Brain pericyte (primary cell): ENCODE results near the gene TSHZ3.

Experiments
- DNase-seq: peaks from one replicate; pipeline ENCODE4 v3.0.0-alpha.2; 2012; ENCODE audit warnings: low read depth, low spot score

Gene TSHZ3

DNA sequence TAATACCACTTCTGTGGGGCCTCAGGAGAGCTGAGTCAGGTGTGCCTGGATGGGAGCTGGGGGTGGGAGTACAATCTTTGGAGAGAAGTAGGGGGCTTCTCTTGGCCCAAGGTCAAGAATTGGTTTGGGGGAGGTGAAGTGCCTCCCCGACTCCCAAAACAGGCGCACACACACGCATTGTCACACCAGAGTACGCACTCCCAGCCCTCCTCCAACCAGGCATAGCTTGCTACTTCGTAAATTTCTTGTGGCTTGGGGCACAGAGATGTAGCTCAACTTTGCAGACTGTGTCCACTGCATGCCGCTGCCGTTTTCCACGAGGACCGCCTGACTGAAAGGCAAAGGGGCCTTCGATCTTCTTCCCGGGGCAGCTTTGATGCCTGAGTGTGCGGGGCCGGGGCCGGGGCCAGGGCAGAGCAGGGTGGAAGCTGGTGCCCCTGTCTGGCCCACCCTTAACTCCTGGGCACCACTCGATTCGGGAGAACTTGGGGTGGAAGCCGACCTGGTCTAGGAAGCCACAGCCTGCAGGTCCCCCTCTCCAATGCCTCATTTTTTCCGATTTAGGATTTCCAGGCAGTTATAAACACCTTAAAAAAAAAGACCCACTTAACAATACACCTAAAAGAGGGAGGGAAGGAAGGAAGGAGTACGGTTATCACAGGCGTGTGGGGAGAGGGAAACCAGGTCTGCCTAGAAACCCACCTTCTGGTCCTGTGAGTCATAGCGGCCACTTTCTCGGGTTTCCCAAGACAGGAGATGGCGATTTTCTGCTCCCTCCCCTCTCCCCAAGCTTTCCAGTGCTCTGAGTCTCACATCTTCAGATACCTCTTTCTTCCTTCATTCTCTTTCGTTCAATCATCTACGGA lies 5.8 kb upstream of the TSHZ3 start:
- no peak for DNase-seq

DNA sequence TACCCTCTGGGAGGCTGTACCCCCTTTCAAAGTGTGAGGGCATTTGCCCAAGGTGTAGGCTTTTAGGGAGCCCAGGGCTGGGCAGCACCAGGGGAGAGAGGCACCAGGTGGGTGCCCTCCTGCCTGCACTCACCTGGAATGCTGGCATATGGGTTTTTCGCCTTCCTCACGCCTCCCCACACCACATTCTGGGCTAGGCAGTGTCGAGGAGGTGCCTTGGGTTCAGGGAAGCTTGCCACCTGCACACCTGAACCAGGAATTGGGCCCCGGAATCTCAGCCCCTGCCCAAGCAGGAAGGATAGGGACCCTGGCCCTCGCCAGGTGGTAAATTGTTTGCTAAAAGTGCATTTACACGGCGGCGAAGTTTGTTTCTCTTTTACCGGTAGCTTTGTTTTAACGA lies 5.1 kb upstream of the TSHZ3 start:
- DNase-seq, result no peak

DNA sequence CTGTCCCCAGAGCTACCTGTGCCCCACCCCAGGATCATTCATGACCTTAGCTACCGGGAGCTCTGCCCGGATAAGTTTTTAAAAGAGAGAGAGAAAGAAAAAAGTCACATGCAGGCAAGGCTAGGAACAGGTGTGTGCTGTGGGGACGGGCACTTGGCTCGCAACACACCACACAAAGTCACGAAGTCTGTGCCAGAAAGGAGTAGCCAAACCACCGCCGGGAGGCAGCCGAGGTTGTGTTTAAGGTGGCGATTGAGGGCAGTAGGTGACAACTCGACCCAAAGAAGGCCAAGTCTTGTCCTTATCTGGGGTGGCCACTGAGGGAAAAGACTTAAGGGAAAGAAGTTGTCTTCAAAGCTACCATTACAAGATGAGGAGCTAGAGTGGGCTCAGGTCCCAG lies 4.6 kb upstream of the TSHZ3 start:
- DNase-seq, result no peak

DNA sequence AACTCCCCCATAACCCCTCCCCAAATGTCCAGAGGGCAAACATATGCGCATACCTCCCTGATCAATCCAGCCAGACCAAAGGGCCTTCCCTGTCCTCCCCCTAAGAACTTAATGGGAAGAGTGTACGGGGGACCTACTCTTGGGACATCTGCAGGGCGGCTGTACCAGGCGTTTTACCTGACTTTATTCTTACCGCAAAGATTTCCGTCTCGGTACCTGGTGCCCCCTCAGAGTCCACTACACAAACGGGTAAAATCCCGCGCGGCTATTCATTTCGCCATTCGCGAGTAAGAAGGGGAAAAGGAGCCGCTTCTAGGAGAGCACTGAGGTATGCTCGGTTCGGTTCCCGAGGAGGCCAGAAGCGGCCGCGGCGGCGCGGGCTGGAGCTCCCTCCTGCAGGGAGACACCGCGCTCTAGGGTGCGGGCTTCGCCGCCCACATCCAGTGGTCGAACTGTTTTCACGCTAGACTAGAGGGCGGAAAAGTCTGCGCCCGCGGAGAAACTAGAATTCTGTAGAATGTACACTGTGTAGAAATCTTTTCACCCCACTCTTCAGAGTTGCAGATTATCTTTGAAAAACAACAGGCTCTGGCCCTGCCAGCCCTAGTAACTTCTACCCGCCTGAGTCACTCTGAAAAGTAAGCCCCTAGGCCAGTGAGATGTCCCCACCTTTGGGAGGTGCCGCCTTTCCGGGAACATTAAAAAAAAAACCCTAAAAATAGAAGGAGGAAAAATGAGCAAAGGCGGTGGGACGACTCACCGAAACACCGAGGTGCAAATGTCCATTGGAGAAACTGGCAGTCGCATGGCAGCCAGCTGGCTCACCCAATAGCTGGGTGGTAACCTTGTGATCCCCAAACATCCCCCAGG lies 3.8 kb upstream of the TSHZ3 start:
- DNase-seq, result no peak

DNA sequence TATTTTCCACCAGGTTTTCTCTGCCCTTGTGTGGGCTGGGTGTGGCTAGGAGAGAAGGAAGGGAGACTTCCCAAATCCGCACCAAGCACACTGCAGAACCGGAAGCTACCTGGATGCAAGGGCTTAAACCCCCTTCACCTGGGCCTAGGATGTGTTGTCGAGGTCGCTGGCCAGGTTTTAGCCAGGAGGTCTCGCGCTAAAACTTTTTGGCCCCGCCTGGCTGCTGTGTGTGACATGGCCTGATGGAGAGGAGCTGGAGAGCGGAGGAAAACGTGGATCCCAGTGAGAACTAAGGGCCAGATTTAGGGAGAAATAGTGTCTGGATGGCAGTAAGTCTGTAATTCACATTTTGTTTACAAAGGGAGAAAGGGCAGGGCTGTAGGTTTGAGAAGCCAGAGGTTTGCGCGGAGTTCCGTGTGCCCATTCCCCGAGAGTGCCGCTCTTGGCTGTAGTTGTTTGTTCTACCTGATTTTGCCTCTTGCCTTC lies 3.1 kb upstream of the TSHZ3 start:
- no peak for DNase-seq

DNA sequence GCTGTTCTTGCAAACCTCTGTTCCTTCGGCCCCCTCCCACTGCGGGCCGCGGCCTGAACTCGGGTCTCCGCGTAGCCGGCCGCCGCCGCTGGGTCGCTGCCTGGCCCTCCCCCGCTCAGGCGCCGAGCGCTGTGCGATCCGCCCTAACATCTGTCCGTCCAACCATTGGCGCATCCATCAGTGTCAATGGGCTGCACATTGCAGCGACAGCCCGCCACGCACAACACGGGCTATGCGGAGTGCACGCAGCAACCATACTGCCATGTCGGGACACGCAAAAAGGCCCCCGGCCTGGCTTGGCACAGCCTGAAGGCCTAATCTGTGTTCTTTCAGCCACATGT lies 2.6 kb upstream of the TSHZ3 start:
- no peak for DNase-seq

DNA sequence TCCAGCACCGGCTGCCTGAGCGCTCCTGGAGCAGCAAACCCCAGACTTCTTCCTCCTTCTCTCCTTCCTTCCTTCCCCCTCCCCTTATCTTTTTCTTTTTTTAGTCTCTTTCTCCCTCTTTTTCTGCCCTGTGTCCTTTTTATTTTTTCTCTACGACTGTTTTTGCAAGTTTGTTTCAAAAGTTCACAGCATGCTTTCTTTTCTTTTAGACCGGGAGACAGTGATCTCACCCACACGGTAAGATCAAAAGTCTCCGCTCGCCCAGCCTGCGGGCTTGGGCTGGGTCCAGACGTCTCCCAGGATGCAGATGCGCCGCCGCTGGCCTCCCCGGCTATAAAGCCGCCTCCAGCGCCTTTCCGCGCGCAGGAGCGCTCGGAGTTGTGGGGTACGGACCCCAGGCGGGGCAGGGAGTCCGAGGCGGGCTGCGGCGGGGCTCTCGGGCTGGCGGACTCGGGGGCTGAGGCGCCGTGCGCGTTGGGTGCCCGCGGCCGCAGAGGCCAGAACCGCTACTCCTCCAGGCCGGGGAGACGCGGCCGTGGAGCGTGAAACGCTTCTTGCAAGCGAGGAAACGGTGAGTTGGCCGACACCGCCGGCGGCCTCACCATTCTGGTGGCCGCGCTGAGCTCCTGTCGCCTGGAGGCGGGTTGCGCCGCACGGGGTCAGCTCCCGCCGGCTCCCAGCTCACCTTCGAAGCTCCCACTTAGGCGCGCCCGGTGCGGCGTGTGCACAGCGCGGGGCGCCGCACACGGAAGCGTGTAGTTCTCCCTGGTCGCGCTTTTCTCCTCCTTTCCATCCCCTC lies 2.0 kb upstream of the TSHZ3 start:
- no peak for DNase-seq

DNA sequence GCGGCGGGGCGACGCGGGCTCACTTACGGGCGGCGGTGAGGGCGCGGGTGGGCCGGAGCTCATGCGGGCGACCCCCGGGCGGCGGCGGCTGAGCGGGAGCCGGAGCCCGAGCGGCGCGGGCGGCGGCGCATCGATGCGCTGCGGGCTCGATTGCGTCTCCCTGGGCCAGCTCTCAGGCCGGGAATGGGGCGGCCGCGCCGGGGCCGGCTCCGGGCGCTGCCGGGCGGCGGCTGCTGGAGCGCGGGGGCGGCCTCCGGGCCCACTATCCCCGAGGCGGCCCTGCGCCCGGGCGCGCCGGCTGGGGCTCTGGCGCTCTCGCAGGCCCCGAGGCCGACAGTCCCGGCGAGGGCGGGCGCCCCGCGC lies 1.4 kb upstream of the TSHZ3 start:
- DNase-seq, result no peak

DNA sequence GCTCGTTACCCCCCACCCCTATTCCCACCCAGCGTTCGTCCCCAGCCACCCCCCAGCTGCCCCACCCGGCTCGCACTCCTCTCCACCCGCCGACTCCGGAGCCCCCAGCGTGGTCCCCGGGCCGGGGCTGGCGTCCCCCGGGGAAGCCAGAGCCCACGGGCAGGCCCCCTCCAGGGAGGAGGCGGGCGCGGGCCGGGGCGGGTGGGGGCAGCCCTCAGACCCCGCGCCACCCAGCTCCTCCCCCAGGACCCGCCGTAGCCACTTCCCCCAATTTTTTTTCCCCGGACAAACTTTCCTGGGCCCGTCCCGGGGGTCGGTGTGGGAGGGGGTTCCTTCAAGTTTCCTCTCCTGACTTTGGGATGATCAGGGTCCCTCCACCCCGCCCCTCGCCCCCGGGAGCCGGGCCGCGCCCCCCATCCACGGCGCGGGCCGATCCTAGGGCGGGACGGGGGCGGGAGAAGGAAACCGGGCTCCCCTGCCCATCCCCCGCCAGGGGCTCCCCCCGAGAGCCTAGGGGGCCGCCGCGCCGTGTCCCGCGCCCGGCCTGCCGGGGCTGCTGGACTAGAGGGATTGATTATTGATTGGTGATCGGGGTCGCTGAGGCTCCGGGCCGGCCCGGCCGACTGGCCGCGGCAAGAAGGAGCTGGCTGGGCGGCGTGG lies 927 bp upstream of the TSHZ3 start:
- no peak for DNase-seq

DNA sequence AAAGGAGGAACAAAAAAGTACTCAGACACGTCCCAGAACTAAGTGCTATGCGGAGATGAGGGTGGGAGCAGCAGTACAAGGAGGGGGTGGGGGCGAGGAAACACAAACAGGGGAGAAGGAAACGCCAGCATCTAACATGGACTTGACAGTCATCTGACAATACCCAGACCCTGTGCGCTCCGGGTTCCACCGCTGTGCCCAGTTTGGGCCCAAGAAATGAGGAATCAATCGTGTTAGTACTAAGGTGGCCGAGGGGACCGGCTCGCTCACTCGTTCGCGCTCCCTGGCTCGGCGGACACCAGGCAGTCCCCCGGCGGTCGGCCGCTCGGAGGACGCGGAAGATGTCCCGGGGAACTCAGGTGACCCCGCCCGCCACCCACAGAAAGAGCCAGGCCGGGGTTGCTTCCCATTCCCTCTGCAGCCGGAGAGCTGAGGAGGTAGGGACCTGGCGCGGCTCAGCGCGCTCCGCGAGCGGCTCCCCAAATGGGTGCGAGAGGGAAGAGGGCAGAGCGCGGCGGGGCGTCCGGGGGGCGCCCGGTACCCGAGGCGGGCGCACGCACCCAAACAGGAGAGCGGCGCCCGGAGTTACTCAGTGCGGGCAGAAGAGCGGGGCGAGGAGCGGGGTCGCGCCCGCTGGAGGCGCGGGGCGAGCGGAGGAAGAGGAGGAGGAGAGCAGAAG lies 616 bp downstream of the TSHZ3 start:
- DNase-seq, result no peak

DNA sequence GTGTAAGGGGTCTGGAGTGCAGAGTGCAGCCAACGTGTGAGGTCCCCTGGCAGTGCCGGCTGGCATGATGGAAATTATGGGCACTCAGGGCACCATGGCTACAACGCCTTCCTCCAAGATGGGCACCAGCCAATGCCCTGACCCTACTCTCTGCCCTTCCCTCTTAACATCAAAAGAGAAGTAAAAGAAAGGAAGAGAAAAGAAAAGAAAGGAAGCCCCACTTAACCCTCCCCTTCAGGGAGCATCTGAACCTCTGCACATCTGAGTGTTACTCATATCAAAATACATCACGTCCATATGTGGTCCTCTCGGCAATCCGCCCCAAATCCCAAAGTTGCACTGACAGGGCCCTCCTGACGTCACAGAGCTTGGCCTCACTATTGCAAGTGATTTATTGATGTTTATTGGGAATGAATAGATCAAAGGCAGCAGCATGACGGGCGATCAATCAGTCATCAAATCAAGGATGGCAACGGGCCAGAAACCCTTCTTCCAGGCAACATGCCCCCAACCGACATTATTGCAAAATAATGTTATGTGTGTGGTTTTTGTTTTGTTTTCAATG lies 1.3 kb downstream of the TSHZ3 start:
- DNase-seq, result no peak

DNA sequence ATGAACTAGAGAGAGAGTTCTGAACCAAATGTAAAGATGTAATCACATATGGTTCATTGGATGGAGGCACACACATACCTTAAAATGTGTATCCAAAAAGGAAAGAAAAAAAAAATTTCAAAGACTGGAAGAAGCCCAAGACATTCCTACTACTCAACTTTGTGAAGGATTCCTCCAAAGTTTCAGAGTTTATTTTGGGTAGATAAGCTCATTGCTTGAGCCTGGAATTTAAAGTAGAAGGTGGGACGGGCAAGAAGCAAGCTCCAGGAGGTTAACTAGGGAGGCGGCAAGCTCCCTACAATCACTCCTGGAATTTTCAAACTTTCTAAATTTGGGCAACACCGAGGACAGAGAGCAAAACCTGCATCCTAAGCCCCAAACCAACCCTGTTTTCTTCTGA lies 1.9 kb downstream of the TSHZ3 start:
- DNase-seq, result no peak

DNA sequence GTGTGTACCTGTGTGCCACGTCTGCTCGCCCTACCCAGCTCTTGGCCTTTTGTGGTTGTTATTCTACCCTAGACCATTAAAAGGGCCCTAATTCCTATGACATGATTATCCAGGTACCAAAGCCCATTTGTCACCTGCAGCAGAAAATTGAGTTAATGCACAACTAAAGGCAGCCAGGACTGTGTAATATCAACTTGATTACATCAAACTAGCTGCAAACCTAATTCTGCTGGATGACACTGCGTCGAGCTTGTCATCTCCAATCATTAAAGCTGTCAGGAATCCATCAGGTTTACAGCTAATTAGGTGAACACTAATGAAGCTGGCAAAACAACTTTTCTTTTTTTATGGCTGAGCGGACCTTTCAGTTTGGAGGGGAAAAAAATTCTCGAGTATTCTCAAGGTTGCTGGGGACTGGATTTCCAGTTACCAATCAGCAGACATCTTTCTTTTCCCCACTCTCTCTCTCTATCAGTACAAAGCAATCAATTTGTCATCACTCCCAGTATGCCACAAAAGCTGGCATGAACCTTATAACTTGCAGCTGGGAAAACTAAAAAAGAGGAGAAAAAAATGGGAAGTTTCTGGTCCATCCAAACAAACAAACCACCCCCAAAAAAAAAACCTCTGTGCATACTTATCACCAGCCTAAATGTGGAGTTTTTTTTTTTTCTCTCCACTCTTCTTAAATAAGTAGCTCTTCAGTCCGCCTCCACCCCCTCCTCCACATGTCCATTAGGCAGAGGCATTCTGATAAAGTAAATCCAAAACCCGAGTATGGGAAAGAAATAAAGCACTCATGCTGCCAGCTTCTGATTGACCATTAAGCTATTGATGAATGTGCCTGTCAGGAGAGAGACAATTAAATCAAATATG lies 2.8 kb downstream of the TSHZ3 start:
- DNase-seq, result no peak

DNA sequence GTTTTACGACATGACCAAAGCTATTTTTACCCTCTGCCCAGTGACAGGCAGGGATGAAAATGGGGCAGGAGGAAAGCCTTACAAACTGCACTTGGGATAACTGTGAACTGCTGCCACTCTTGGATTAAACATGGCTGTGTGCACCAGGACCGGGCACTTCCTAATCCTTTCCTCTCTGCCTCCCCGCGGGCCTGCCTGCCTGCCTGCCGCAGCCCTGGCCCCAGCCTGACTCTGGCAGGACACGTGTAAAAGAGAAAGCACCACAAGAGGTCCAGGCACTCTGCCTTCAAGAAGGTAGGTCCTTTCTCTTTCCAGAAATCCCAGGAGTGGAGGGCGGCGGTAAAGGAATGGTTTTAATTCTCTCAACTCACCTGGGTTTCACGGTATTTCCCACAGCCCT lies 4.8 kb downstream of the TSHZ3 start:
- no peak for DNase-seq

DNA sequence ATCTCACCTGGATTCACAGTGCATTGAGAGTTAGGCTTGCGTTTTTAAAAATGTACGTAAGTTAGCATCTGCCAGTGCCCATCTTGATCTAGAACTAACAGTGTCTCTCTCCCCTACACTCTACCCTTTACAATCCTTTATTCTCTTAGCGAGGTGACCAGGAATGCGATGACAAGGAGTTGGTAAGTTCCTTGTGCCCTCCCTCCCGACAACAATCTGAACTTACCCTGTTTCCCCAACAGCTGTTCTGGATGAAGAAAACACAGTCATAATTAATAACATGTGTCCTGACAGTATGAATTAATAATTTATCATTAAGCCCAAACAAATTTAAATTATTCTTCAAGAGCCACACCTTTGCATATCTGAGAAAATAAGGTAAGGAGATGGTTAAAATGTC lies 6.3 kb downstream of the TSHZ3 start:
- no peak for DNase-seq

DNA sequence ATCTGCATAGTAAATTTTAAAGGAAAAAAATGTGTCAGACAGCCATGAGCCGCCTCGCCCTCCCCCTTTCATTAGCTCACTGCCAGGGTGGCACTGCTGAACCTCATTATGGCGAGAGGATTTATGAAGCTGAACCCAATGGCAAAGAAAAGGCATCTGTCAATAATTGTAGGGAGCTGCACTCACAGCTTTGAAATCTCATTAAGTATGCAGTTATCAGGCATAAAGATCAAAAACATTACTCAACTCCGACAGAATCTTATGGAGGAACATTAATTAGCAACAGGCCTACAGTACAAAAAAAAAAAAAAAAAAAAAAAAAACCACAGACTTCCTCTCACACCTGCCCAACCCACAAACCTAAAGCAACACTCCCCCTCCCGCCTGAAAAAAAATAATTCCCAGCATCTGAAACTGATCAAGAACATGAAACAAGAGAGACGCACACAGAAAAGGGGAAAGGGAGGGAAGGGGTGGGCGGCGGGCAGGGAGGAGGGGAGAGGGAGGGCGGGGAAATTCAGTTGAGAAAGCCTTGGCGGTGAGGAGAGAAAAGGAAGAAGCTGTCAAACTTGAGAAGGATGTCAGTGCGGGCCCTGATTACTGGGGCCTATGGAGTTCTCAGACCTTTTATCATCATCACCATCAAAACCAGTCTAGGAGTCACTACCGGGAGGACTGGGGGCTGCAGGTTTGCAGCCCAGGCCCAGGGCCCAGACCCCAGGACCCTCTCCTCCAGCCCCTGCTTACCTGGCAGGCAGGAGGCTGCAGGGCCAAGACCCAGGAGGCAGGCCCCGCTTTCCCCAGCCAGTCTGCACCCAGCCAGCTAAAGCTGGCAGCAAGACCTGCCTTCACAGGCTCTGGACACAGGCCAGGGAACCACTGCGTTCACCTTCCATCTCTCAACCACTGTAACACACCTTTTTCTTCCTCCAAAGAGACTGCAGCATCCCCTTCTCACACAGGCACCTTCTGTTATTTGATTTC lies 8.9 kb downstream of the TSHZ3 start:
- DNase-seq, result no peak

DNA sequence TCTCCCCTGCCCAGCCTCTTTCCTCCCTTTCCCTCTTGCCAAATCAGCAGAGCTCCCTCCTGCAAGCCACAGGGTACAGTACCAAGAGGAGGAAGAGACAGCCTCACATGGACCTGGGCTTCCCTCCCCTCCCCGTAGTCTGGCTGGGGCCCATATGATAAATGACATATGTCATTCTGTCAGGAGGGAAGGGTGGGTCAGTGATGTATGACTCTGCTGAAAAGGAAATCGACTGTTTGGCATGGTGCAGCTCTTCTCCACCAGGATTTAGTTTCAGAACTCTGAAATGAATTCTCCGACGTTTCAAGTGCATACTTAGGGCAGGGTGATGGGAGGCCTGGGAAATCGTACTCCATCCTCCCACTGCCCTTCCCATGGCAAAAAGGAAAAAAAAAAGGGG lies 9.8 kb downstream of the TSHZ3 start:
- DNase-seq, result no peak

DNA sequence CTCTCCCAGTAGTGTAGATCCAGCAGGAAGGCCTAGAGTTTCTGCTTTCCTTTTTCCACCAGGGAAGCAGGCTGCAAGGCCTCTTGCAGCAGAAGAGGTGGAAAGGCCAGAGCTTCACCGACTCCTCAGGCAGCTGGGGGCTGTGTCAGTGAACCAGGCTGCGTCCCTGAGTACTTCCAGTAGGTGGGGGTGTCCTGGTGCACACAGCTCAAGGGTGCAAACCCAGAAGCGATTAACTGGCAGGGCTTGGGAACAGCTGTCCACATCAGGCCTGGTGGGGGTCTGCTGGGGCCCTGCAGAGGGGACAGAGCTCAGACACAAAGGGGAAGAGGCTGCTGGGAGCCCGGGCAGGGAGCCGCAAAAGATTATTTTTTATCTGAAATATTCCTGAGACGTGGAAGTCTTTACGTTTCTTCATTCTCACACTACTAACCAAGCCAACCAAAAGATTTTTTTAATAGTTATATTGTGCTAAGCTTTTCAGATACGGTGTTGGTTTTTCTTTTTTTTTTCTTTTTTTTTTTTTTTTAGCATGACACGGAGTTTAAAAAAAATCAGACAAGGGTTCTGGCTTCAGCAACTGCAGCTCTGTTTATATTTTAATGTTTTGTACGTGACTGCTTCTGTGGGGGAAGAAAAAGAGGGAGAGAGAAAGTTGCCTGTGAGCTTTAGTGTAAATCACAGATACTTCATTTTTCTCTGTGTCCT lies 11.0 kb downstream of the TSHZ3 start:
- DNase-seq, result peak; percentile 53
